Uterus (tissue), 4 donors: ENCODE data around the gene CDC5L. TPM values are rescaled to one million over a fixed set of nuclear protein-coding genes. Genes with fewer than 3 reads are reported as not detected.

ENCODE experiments used
- DNase-seq, 2 donors: peaks; one replicate each; pipeline ENCODE4 v3.0.0-alpha.2; 2019 to 2020
- H3K27ac ChIP-seq, 2 donors: fragments of 200-600 bp; sonication (generic); 1 replicate in 1 of 2; 2 replicates in 1 of 2; pipeline ENCODE4 v1.5.1; 2016 to 2018
- H3K27me3 ChIP-seq, 2 donors: fragments of 200-600 bp; sonication (generic); one replicate each; pipeline ENCODE4 v1.5.1; 2018 to 2019; ENCODE audit warnings: control low read depth in 1 of 2
- H3K36me3 ChIP-seq, 2 donors: fragments of 200-600 bp; sonication (generic); one replicate each; pipeline ENCODE4 v1.5.1; 2019; ENCODE audit warnings: control low read depth in 1 of 2
- H3K4me1 ChIP-seq, 2 donors: fragments of 200-600 bp; sonication (generic); one replicate each; pipeline ENCODE4 v1.5.1; 2018 to 2019; ENCODE audit warnings: control low read depth in 1 of 2
- H3K4me3 ChIP-seq, 2 donors: fragments of 200-600 bp; sonication (generic); 1 replicate in 1 of 2; 2 replicates in 1 of 2; pipeline ENCODE4 v1.5.1; 2018 to 2019; ENCODE audit warnings: mild to moderate bottlenecking in 1 of 2
- H3K9me3 ChIP-seq, 2 donors: fragments of 200-600 bp; sonication (generic); one replicate each; pipeline ENCODE4 v1.5.1; 2019; ENCODE audit warnings: control low read depth in 1 of 2
- POLR2A ChIP-seq, 2 donors: fragments of 450-650 bp; IDR thresholded peaks; one replicate each; pipeline ENCODE4 v1.6.1; 2016; ENCODE audit warnings: antibody characterized with exemption in 2 of 2, mild to moderate bottlenecking in 1 of 2, moderate library complexity in 1 of 2
- intact Hi-C: fragments of 100-400 bp; cut with DNase I; formaldehyde crosslinking; loops from one replicate; pipeline ENCODE4 v1.15.1; 2023; ENCODE audit warnings: low total_unique reads
- total RNA-seq, 4 donors: library from RNA; depleted of rRNA in 3 of 4; stranded (reverse); fragments of >200 nt in 3 of 4; gene quantifications; one replicate each; pipeline versions ENCODE4 v1.1.0 to v1.2.4, GENCODE V29; 2014 to 2023
- TF ChIP-seq, protein P1 (sequence below), 4 experiments: fragments of 200-600 bp in 2 of 4; fragments of 450-650 bp in 2 of 4; sonication (generic) in 2 of 4; IDR thresholded peaks; one replicate each; pipeline ENCODE4 v1.5.1; 2016 to 2019; ENCODE audit warnings: antibody characterized with exemption in 4 of 4, mild to moderate bottlenecking in 2 of 4, moderate library complexity in 1 of 4
- donor health status: DM: yes; HTN: yes; CAD: no.

The CDC5L gene
- total RNA-seq: 10 to 100 TPM in 3 of 4 donors, 1 to 10 TPM in 1; 8.7 to 42.0 (median 20.0) TPM

DNA sequence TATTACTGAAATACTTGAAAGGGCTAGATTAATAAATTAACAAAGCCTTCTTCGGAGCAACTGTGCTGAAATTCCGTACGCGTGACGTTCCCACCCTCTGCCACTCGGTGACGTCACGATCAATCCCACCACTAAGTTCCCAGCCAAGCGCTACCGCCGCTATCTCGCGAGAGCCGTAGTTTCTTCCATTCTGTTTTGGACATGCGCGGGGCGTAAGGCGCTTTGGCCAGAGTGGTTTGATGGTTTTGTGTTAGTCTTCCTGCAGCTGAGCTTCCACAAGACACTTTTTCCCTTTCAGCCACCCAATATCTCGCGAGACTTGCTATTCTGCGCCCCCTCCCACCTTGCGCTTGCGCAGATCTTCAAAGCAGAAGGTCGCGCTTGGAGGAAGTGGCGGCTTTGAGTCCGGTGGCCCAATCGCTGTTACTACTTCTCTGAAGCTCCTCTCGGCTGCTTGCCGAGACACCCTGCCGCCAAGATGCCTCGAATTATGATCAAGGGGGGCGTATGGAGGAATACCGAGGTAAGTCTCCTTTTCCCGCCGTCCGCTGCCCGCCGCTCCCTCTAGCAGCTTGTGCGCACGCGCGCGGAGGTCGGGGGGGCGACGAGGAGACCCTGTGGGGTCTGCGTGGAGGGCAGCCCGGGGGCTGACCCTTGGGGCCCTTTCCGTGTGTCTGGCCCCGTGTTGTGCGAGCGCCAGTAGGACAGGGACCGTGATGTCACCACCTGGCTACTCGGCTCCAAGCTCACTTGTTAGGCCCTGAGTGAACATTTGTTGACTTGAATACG lies at the start of gene CDC5L:
CDC5L (plus strand) TSS at position 361 of the 789 bp plus-strand sequence; CDS start at position 479, 118 bp downstream.
- no peaks in the 10 kb centered on the region for H3K27me3 ChIP-seq
- intact Hi-C loops: no loop called here
- H3K9me3 ChIP-seq: no peaks in the 10 kb centered on the region
- H3K4me3 ChIP-seq: peak within 1 kb of the TSS; percentile 56 to 87
- DNase-seq: peak; percentile 96 to 98
- H3K36me3 ChIP-seq: no peaks in the 10 kb centered on the region
- peak within 1 kb of the TSS; percentile 92 to 95 for H3K27ac ChIP-seq
- peak; percentile 77 to 87 for TF ChIP-seq POLR2A (IDR thresholded peaks at IDR 0.05)
- TF ChIP-seq, protein P1, sequence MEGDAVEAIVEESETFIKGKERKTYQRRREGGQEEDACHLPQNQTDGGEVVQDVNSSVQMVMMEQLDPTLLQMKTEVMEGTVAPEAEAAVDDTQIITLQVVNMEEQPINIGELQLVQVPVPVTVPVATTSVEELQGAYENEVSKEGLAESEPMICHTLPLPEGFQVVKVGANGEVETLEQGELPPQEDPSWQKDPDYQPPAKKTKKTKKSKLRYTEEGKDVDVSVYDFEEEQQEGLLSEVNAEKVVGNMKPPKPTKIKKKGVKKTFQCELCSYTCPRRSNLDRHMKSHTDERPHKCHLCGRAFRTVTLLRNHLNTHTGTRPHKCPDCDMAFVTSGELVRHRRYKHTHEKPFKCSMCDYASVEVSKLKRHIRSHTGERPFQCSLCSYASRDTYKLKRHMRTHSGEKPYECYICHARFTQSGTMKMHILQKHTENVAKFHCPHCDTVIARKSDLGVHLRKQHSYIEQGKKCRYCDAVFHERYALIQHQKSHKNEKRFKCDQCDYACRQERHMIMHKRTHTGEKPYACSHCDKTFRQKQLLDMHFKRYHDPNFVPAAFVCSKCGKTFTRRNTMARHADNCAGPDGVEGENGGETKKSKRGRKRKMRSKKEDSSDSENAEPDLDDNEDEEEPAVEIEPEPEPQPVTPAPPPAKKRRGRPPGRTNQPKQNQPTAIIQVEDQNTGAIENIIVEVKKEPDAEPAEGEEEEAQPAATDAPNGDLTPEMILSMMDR (IDR thresholded peaks at IDR 0.05): peak in 1 of 4 experiments; percentile 17
- peaks cover 0 to 6% of the 10 kb centered on the region in 2 donors for H3K4me1 ChIP-seq

DNA sequence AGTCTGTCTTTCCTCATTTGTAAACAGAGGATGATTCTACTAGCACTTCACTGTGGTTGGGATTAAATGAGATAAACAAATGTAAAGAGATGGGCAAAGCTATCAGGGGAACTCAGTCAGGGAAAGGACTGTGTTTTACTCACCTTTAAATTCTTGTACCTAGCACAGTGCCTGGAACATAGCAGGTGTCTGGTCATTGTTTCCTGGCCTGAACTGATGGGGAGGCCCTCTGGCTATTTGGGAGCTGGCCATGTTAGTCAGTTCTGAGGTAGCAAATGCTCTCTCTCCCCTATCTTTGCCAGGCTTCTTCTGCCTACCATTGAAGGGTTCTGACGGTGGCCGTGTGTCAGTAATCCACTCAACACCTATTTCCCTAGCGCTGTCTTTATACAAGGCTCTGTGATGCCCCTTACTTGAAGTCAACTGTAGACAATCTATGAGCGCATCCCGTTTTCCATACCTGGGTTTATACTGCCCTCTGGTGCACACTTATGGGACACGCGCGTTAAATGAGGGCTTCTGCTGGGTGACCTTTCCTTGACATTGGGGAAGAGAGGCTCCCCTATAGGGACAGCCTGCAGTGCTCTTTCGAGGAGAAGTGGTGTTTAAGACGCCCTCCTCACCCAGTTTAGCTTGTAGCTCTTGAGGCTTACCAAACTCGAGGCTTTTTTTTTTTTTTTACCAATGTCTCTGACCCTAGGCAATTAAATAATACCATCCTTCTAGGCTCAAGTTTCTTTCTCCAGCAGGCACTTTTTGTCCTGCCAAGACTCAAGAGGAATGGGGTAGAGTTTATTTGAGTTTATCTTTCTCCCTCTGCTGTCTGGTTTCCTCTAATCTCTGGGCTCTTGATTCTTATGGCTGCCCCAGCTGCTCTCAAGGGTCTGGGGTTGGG lies 49.0 kb upstream of the CDC5L start:
- no peak overlapping the region for H3K4me3 ChIP-seq
- intact Hi-C loops: no loop called here
- TF ChIP-seq, protein P1 (IDR thresholded peaks at IDR 0.05): peak; percentile 48 to 66 (median 60)
- TF ChIP-seq POLR2A (IDR thresholded peaks at IDR 0.05): no peak
- H3K4me1 ChIP-seq: no peaks in the 10 kb centered on the region
- no peaks in the 10 kb centered on the region for H3K27me3 ChIP-seq
- H3K36me3 ChIP-seq: no peaks in the 10 kb centered on the region
- no peaks in the 10 kb centered on the region for H3K9me3 ChIP-seq
- peak; percentile 22 to 40 for DNase-seq
- H3K27ac ChIP-seq: no peak overlapping the region

DNA sequence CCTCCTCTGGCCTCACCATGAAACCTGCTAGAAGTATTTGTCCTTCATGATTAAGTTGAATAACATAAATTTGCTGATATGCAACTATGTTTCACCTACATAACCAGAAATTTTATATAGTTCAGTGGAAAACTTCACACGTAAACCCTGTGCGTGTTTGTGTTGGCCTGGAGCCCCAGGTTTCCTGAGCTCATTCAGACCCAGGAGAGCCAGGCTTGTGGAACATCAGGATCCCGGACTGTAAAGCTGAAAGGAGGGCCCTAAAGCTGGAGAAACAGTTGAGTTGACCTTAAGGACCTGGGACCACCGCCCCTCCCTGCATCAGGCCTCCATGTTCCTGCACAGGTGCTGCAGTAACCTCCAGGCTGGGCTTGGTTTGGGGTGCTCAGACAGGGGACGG lies 48.2 kb upstream of the CDC5L start:
- TF ChIP-seq POLR2A (IDR thresholded peaks at IDR 0.05): no peak
- TF ChIP-seq, protein P1 (IDR thresholded peaks at IDR 0.05): no peak
- no peaks in the 10 kb centered on the region for H3K36me3 ChIP-seq
- intact Hi-C loops: no loop called here
- DNase-seq: no peak
- H3K27ac ChIP-seq: no peak overlapping the region
- H3K27me3 ChIP-seq: no peaks in the 10 kb centered on the region
- no peaks in the 10 kb centered on the region for H3K4me1 ChIP-seq
- no peak overlapping the region for H3K4me3 ChIP-seq
- H3K9me3 ChIP-seq: no peaks in the 10 kb centered on the region

DNA sequence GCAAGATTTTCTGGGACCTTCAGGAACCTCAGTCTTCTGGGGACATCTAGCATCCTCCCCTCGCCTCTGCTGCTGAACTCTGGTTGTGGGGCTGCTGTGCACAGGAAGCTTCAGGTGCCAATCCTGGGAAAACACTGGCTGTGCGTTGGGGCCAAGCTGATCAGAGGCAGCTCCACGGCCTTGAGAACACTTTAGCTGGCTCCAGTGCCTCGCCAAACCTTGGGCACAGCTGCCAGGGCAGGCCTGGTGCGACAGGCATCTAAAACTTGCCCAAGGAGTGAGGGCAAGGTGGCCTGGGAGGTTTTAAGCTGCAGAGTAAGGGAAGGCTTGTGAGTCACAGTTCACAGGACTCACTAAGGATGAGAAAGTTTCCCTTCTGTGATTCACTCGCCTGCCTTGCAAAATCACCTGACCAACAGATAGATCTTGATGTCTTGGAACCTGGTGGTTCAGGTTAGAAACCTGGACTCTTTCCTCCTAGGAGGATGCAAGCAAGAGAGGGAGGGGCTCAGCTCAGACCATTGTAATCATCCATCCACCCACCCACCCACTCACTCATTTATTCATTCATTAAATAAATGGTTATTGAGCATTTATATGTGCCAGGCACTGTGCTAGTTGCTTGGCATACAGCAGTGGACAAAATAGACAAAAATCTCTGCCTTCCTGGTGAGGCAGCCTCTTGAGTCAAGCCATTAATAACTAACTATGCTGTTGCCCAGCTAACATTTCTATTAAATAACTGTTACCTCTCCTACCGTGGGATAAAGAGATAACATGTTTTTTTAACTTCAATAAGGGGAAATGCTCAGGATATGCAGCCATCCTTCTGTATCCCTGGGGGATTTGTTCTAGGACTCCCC lies 47.5 kb upstream of the CDC5L start:
- TF ChIP-seq POLR2A (IDR thresholded peaks at IDR 0.05): no peak
- TF ChIP-seq, protein P1 (IDR thresholded peaks at IDR 0.05): no peak
- Histone ChIP-seq H3K4me1 (no peaks in the 10 kb centered on the region), H3K27me3 (no peaks in the 10 kb centered on the region), H3K4me3 (no peak overlapping the region), H3K9me3 (no peaks in the 10 kb centered on the region), H3K36me3 (no peaks in the 10 kb centered on the region), H3K27ac (no peak overlapping the region)
- DNase-seq: no peak
- intact Hi-C loops: no loop called here
